WI38 (cell line): ENCODE data around the gene SPANXN2.

ENCODE experiments used
- H3K4me3 ChIP-seq: 2 replicates; pipeline ENCODE4 v1.5.1; 2011; ENCODE audit warnings: low read depth, mild to moderate bottlenecking, control low read depth, low read length
- CTCF ChIP-seq: IDR thresholded peaks from 2 replicates; pipeline ENCODE4 v1.5.1; 2012; ENCODE audit warnings: low read depth, mild to moderate bottlenecking, control low read depth, low read length

The SPANXN2 gene

GRCh38 chrX:143701460-143701859 lies 19.1 kb downstream of the SPANXN2 start:
- no peak for TF ChIP-seq CTCF
- no peak overlapping the region for H3K4me3 ChIP-seq

GRCh38 chrX:143694885-143695284 lies 25.7 kb downstream of the SPANXN2 start:
- no peak for TF ChIP-seq CTCF
- no peak overlapping the region for H3K4me3 ChIP-seq

- no peak for TF ChIP-seq CTCF
- no peak overlapping the region for H3K4me3 ChIP-seq
Observed at GRCh38 chrX:143683486-143683885, 37.1 kb downstream of the SPANXN2 start.

GRCh38 chrX:143674926-143675325 lies 45.6 kb downstream of the SPANXN2 start:
- H3K4me3 ChIP-seq = no peak overlapping the region
- no peak for TF ChIP-seq CTCF

- TF ChIP-seq CTCF = no peak
- no peak overlapping the region for H3K4me3 ChIP-seq
Observed at GRCh38 chrX:143669395-143669794, 51.2 kb downstream of the SPANXN2 start.

- no peak for TF ChIP-seq CTCF
- H3K4me3 ChIP-seq = no peak overlapping the region
Observed at GRCh38 chrX:143664302-143664701, 56.2 kb downstream of the SPANXN2 start.

- TF ChIP-seq CTCF = no peak
- H3K4me3 ChIP-seq = no peak overlapping the region
Observed at GRCh38 chrX:143663755-143664154, 56.8 kb downstream of the SPANXN2 start.
